GM12801 (cell line): Measurements from ENCODE around the gene SLIT3.

Experiments used
- TF ChIP-seq, protein P1 (sequence below): IDR thresholded peaks from one replicate; pipeline ENCODE4 v1.5.1; 2011; ENCODE audit warnings: control low read depth; ENCODE audit not compliant: insufficient read length; ENCODE audit errors: extremely low read depth

The SLIT3 gene

DNA sequence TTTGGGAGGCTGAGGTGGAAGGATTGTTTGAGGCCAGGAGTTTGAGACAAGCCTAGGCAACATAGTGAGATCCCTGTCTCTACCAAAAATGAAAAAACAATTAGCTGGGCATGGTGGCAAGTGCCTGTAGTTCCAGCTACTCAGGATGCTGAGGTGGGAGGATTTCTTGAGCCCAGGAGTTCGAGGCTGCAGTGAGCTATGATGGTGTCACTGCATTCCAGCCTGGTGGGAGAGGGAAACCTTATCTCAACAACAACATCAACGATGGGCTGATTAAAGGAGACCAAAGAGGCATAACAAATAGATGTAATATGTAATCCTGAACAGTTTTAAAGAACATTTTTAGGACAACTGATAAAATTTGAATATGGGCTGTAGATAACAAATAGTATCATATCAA, 687.5 kb downstream of the SLIT3 start:
- TF ChIP-seq, protein P1, sequence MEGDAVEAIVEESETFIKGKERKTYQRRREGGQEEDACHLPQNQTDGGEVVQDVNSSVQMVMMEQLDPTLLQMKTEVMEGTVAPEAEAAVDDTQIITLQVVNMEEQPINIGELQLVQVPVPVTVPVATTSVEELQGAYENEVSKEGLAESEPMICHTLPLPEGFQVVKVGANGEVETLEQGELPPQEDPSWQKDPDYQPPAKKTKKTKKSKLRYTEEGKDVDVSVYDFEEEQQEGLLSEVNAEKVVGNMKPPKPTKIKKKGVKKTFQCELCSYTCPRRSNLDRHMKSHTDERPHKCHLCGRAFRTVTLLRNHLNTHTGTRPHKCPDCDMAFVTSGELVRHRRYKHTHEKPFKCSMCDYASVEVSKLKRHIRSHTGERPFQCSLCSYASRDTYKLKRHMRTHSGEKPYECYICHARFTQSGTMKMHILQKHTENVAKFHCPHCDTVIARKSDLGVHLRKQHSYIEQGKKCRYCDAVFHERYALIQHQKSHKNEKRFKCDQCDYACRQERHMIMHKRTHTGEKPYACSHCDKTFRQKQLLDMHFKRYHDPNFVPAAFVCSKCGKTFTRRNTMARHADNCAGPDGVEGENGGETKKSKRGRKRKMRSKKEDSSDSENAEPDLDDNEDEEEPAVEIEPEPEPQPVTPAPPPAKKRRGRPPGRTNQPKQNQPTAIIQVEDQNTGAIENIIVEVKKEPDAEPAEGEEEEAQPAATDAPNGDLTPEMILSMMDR, result no peak

DNA sequence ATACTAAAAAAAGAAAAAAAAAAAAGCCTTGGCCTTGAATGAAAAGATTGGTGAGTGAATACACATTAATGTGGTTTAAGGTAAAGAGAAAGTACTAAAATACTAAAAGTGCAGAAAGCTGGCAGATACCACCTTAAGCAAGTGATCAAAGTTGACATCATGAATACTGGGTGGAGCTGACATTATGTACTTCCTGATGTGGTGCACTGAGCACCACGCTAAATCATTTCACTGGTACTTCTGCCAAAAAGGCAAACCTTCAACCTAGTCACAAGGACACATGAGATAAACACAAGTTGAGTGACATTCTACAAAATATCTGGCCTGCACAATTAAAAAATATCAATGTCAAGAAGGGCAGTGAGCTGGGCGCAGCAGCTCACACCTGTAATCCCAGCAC, 687.9 kb downstream of the SLIT3 start:
- TF ChIP-seq, protein P1, result no peak

DNA sequence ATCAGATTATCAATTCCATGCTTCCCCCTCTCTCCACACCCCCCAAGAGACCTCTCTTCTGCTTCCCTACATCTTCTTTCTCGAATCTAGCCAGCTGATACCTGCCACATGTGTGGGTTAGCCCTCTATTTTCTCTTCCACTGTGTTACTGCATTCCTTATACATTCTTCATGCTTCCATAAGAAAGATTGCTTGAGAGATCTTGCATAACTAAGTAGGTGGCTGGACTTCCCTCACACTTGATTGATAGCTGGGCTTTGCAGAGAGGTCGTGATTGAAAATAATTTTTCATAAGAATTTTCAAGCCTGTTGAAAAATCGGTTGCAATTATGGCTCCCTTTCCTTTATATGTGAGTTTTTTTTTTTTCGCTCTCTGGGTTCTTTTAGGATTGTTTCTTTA, 688.8 kb downstream of the SLIT3 start:
- TF ChIP-seq, protein P1, result no peak
